H1 (cell line): ENCODE data around the gene REXO5. TPM values are rescaled to one million over a fixed set of nuclear protein-coding genes. Genes with fewer than 3 reads are reported as not detected.

Experiments used
- CBX5 ChIP-seq: fragments of 300-800, 300-1000 bp; sonication (generic); IDR thresholded peaks from 2 replicates; pipeline ENCODE4 v1.7.1; 2016; ENCODE audit warnings: antibody characterized with exemption, low read length, low read depth
- CHD7 ChIP-seq: fragments of 300-600 bp; sonication (generic); IDR thresholded peaks from 2 replicates; pipeline ENCODE4 v1.7.1; 2012; ENCODE audit warnings: low read length, moderate library complexity, mild to moderate bottlenecking, inconsistent platforms; ENCODE audit not compliant: insufficient replicate concordance
- CREB1 ChIP-seq: IDR thresholded peaks from 2 replicates; pipeline ENCODE4 v1.6.1; 2012; ENCODE audit warnings: inconsistent platforms
- E2F6 ChIP-seq: IDR thresholded peaks from 2 replicates; pipeline ENCODE4 v1.6.1; 2012; ENCODE audit warnings: inconsistent platforms
- GABPA ChIP-seq: IDR thresholded peaks from 2 replicates; pipeline ENCODE4 v1.6.1; 2011; ENCODE audit warnings: mild to moderate bottlenecking, low read length, moderate library complexity, borderline replicate concordance; ENCODE audit not compliant: insufficient read depth
- HDAC2 ChIP-seq, 2 experiments: fragments of 300-600 bp in 1 of 2; sonication (generic) in 1 of 2; IDR thresholded peaks; 2 replicates each; pipeline ENCODE4 v1.6.1; 2011 to 2012; ENCODE audit warnings: low read depth in 2 of 2, low read length in 2 of 2, mild to moderate bottlenecking in 2 of 2, moderate library complexity in 2 of 2, borderline replicate concordance in 1 of 2, inconsistent platforms in 1 of 2
- JUND ChIP-seq: IDR thresholded peaks from 2 replicates; pipeline ENCODE4 v1.6.1; 2011; ENCODE audit warnings: mild to moderate bottlenecking, improper control_type of control experiment, low read length
- PHF8 ChIP-seq: fragments of 200-600 bp; sonication (generic); conservative IDR thresholded peaks from 2 replicates; pipeline ENCODE4 v1.7.1; 2012; ENCODE audit warnings: low read depth, mild to moderate bottlenecking, inconsistent platforms, low read length, moderate library complexity
- POLR2A ChIP-seq, 2 experiments: IDR thresholded peaks; 1 replicate in 1 of 2; 2 replicates in 1 of 2; pipeline ENCODE4 v1.6.1; 2011; ENCODE audit warnings: low read depth in 2 of 2, low read length in 2 of 2, mild to moderate bottlenecking in 2 of 2; ENCODE audit errors: control extremely low read depth in 1 of 2
- ZNF274 ChIP-seq: IDR thresholded peaks from 2 replicates; pipeline ENCODE4 v1.7.0; 2012; ENCODE audit warnings: low read length, borderline replicate concordance; ENCODE audit errors: extremely low read depth
- polyA plus RNA-seq, 7 experiments: library from polyadenylated mRNA; depleted of rRNA in 3 of 7; stranded (reverse) in 5 of 7; unstranded in 2 of 7; fragments of >200 nt in 5 of 7; fragments of 200-250 nt in 2 of 7; gene quantifications; 1 replicate in 5 of 7; 2 replicates in 1 of 7; 4 replicates in 1 of 7; pipeline versions ENCODE4 v1.2.1 to v1.2.3, GENCODE V29; 2011 to 2013; ENCODE audit warnings: missing spikeins in 2 of 7, mixed read lengths in 2 of 7
- total RNA-seq: library from RNA; stranded (reverse); fragmentation: NEBNext Ultra II Directional; extraction: Animal tissue kit (Norgen Biotek cat#: 25700); gene quantifications from 2 replicates; pipeline ENCODE4 v1.2.1, GENCODE V29; 2021

The REXO5 gene
- total and polyA plus RNA-seq, 2 of the 8 experiments (the other 6 are each of a cell fraction or from before 2014, with no cell fraction given): 2.4 to 8.9 TPM

DNA sequence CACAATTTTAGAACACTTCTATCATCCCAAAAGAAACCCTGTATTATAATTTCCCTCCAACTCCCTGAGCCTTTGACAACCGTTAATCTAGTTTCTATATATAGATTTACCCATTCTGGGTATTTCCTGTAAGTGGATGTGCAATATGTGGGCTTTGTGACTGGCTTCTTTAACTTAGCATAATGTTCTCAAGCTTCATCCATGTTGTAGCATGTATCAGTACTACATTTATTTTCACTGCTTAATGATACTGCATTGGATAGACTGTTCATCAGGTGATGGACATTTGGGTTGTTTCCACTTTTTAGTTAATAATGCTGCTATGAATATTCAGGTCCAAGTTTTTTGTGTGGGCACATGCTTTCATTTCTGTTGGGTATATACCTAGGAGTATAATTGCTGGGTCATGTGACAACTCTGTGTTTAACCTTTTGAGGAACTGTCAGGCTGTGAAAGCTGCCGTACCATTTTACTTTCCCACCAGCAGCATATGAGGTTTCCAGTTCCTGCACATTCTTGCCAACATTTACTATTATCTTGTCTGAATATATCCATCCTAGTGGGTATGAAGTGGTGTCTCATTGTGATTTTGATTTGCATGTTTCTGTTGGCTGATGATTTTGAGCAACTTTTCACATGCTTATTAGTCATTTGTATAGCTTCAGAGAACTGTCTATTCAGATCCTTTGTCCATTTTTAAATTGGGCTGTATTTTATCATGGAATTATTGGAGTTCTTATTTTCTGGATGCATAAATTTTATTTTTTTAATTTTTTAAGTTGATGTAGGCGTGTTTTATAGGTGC, 16.4 kb downstream of the REXO5 start (continued):
- TF ChIP-seq CHD7 (no peak), HDAC2 (IDR thresholded peaks at IDR 0.05; ENCODE audit: borderline replicate concordance in 1 of 2, low read depth in 2 of 2, low read length in 2 of 2) (no peak), E2F6 (no peak), POLR2A (IDR thresholded peaks at IDR 0.05; ENCODE audit: control extremely low read depth in 1 of 2, low read depth in 2 of 2, low read length in 2 of 2) (no peak), CBX5 (no peak), GABPA (no peak), PHF8 (no peak), CREB1 (no peak), ZNF274 (no peak), JUND (no peak)
